Right atrium auricular region (tissue), 2 donors: ENCODE results near the gene RNF214. TPM values are rescaled to one million over a fixed set of nuclear protein-coding genes. Genes with fewer than 3 reads are reported as not detected.
"Not testable (repeated sequence)": the region's sequence is repeated elsewhere in the genome, so short reads cannot be mapped to it uniquely, and the experiment has no call there.

Experiments
- DNase-seq: peaks from one replicate; pipeline ENCODE4 v3.0.0-alpha.2; 2019; ENCODE audit warnings: low spot score
- H3K27ac ChIP-seq, 2 donors: fragments of 200-600 bp; sonication (generic); 1 replicate in 1 of 2; 2 replicates in 1 of 2; pipeline ENCODE4 v1.5.1; 2016 to 2019
- H3K27me3 ChIP-seq, 2 donors: fragments of 200-600 bp; sonication (generic); one replicate each; pipeline versions ENCODE4 v1.5.1 to v1.6.0; 2017 to 2019
- H3K36me3 ChIP-seq: fragments of 200-600 bp; sonication (generic); one replicate; pipeline ENCODE4 v1.5.1; 2016
- H3K4me1 ChIP-seq, 2 donors: fragments of 200-600 bp; sonication (generic); one replicate each; pipeline versions ENCODE4 v1.5.1 to v1.6.0; 2017 to 2019
- H3K4me3 ChIP-seq, 2 donors: fragments of 200-600 bp; sonication (generic); 1 replicate in 1 of 2; 2 replicates in 1 of 2; pipeline ENCODE4 v1.5.1; 2017 to 2019; ENCODE audit warnings: mild to moderate bottlenecking in 1 of 2, moderate library complexity in 1 of 2
- H3K9me3 ChIP-seq, 2 donors: fragments of 200-600 bp; sonication (generic); one replicate each; pipeline ENCODE4 v1.5.1; 2019
- CTCF ChIP-seq, 2 donors: fragments of 200-600 bp; sonication (generic); IDR thresholded peaks; one replicate each; pipeline ENCODE4 v1.5.1; 2019; ENCODE audit warnings: antibody characterized with exemption in 2 of 2
- total RNA-seq, 2 donors: library from RNA; depleted of rRNA; stranded (reverse); fragments of >200 nt; gene quantifications; one replicate each; pipeline ENCODE4 v1.1.0, GENCODE V29; 2016

Gene RNF214
- total RNA-seq, 2 donors from 2014 or later = 11.0 to 11.5 TPM

DNA sequence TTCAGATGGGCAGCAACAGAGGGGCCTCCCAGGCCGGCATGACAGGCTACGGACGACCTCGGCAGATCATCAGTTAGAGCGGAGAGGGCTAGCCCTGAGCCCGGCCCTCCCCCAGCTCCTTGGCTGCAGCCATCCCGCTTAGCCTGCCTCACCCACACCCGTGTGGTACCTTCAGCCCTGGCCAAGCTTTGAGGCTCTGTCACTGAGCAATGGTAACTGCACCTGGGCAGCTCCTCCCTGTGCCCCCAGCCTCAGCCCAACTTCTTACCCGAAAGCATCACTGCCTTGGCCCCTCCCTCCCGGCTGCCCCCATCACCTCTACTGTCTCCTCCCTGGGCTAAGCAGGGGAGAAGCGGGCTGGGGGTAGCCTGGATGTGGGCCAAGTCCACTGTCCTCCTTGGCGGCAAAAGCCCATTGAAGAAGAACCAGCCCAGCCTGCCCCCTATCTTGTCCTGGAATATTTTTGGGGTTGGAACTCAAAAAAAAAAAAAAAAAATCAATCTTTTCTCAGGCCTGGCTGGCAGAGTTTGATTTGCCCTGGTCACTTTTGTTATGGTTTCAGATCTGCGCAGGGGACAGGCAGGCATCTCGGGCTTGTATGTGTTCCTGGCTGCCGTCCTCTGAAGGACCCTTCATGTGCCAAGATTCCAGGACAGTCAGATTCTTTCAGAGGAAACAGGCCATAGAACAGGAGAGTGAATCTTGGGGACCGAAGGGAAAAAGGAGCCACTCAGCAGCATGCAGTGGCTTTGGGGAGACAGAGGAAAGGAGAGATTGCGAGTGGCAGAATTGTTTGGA is 28.0 kb upstream of the RNF214 start:
- Histone ChIP-seq H3K9me3 (no peaks in the 10 kb centered on the region), H3K36me3 (peaks cover 60% of the 10 kb centered on the region), H3K27me3 (no peaks in the 10 kb centered on the region), H3K4me3 (peak overlapping the region; percentile 3 to 11), H3K27ac (peak overlapping the region; percentile 86 to 88), H3K4me1 (peaks cover 0 to 55% of the 10 kb centered on the region in 2 donors)
- no peak for DNase-seq
- no peak for TF ChIP-seq CTCF (IDR thresholded peaks at IDR 0.05)

- Histone ChIP-seq H3K27me3 (no peaks in the 10 kb centered on the region), H3K27ac (peak overlapping the region; percentile 86 to 88), H3K36me3 (peaks cover 56% of the 10 kb centered on the region), H3K9me3 (no peaks in the 10 kb centered on the region), H3K4me3 (peak overlapping the region in 1 of 2 donors; percentile 6), H3K4me1 (peaks cover 0 to 47% of the 10 kb centered on the region in 2 donors)
- DNase-seq = no peak
- TF ChIP-seq CTCF (IDR thresholded peaks at IDR 0.05) = no peak
Measured at GRCh38 chr11:117205211-117205818, 27.2 kb upstream of the RNF214 start.

DNA sequence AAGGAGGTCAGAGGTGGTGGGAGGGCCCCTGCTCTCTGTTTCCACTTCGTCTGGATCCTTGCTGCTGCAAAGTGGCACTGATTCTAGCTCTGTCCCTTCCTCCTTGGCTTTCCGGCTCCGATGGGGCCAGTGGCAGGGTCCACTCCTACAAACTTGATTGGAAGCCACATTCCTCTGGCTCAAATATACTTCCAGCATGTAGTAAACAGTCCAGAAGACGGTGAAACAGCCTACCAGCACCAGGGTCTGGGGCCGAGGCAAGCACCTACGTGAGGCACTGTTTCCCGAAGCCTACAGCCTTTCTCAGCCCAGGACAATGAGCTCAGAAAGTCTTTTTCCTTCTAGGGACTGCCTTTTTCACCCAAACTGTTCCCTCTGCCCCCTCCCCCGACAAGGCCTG is 26.4 kb upstream of the RNF214 start:
- H3K4me3 ChIP-seq, H3K9me3 ChIP-seq, DNase-seq, H3K27me3 ChIP-seq: not testable (repeated sequence)
- peak overlapping the region; percentile 46 to 88 for H3K27ac ChIP-seq
- peaks cover 48% of the 10 kb centered on the region for H3K36me3 ChIP-seq
- H3K4me1 ChIP-seq = peaks cover 0 to 40% of the 10 kb centered on the region in 2 donors

GRCh38 chr11:117206859-117207258 is 25.6 kb upstream of the RNF214 start:
- H3K27me3 ChIP-seq, DNase-seq, H3K9me3 ChIP-seq, H3K27ac ChIP-seq, H3K4me3 ChIP-seq: not testable (repeated sequence)
- peaks cover 40% of the 10 kb centered on the region for H3K36me3 ChIP-seq
- peaks cover 0 to 34% of the 10 kb centered on the region in 2 donors for H3K4me1 ChIP-seq

GRCh38 chr11:117207481-117207880 is 25.0 kb upstream of the RNF214 start:
- H3K4me3 ChIP-seq, H3K27me3 ChIP-seq, DNase-seq, H3K27ac ChIP-seq, H3K9me3 ChIP-seq: not testable (repeated sequence)
- peaks cover 34% of the 10 kb centered on the region for H3K36me3 ChIP-seq
- H3K4me1 ChIP-seq = peaks cover 0 to 31% of the 10 kb centered on the region in 2 donors

DNA sequence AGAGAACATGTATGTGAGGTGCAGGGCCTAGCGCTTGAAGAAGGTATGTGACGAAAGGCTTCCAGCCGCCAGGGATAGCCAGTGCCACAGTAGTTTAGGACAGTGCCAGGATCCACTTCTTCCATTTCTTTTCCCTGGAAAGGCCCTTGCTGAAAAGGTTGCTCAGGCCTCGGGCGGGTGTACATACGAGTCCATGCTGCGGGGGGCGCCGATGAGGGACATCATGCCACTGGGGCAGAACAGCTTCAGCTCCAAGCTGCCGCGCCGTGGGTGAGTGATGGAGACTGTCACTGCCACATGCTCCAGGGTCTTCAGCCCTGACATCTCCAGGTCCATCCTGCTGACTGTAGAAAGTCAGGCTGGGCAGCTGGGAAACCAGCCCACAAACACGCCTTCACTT is 23.8 kb upstream of the RNF214 start:
- Histone ChIP-seq H3K4me1 (peaks cover 0 to 18% of the 10 kb centered on the region in 2 donors), H3K36me3 (peaks cover 22% of the 10 kb centered on the region)
- H3K27me3 ChIP-seq, H3K9me3 ChIP-seq, H3K27ac ChIP-seq, DNase-seq, H3K4me3 ChIP-seq: not testable (repeated sequence)

- not testable (repeated sequence) for DNase-seq, H3K27me3 ChIP-seq, H3K27ac ChIP-seq, H3K9me3 ChIP-seq, H3K4me3 ChIP-seq
- Histone ChIP-seq H3K4me1 (peaks cover 0 to 10% of the 10 kb centered on the region in 2 donors), H3K36me3 (peaks cover 20% of the 10 kb centered on the region)
Measured at GRCh38 chr11:117209351-117210125, 22.9 kb upstream of the RNF214 start.

DNA sequence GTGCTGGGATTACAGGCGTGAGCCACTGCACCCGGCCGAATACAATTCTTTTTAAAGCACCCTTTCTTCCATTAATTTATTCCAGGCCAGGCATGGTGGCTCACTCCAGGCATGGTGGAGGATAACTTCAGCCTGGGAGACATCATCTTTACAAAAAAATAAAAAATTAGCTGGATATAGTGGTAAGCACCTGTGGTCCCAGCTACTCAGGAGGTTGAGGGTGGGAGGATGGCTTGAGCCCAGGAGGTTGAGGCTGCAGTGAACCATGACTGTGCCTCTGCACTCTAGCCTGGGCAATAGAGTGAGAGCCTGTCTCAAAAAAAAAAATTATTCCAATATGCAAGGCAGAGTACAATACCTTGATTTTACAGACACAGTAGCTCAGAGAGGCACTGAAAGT is 21.9 kb upstream of the RNF214 start:
- H3K27ac ChIP-seq = no peak overlapping the region
- no peak for DNase-seq

More for the DNA sequence above, 21.9 kb upstream of the RNF214 start:
- Histone ChIP-seq H3K4me3 (no peak overlapping the region), H3K4me1 (no peaks in the 10 kb centered on the region), H3K27me3 (no peaks in the 10 kb centered on the region), H3K9me3 (no peaks in the 10 kb centered on the region), H3K36me3 (peaks cover 15% of the 10 kb centered on the region)
- no peak for TF ChIP-seq CTCF (IDR thresholded peaks at IDR 0.05)
